22Rv1 (cell line): ENCODE measurements around the gene FBRS.

Source experiments
- H3K27ac ChIP-seq: fragments of 450-650 bp; 2 replicates; pipeline ENCODE4 v1.5.1; 2017
- ZFX ChIP-seq: fragments of 450-650 bp; IDR thresholded peaks from 2 replicates; pipeline ENCODE4 v1.6.1; 2017; ENCODE audit warnings: antibody characterized with exemption, borderline replicate concordance
- TF ChIP-seq, protein P1 (sequence below): fragments of 450-650 bp; IDR thresholded peaks from 2 replicates; pipeline ENCODE4 v1.5.1; 2017; ENCODE audit warnings: mild to moderate bottlenecking

The FBRS gene

GRCh38 chr16:30678586-30678970 lies 20.3 kb downstream of the FBRS start:
- H3K27ac ChIP-seq, result no peak overlapping the region
- no peak for TF ChIP-seq ZFX
- TF ChIP-seq, protein P1, sequence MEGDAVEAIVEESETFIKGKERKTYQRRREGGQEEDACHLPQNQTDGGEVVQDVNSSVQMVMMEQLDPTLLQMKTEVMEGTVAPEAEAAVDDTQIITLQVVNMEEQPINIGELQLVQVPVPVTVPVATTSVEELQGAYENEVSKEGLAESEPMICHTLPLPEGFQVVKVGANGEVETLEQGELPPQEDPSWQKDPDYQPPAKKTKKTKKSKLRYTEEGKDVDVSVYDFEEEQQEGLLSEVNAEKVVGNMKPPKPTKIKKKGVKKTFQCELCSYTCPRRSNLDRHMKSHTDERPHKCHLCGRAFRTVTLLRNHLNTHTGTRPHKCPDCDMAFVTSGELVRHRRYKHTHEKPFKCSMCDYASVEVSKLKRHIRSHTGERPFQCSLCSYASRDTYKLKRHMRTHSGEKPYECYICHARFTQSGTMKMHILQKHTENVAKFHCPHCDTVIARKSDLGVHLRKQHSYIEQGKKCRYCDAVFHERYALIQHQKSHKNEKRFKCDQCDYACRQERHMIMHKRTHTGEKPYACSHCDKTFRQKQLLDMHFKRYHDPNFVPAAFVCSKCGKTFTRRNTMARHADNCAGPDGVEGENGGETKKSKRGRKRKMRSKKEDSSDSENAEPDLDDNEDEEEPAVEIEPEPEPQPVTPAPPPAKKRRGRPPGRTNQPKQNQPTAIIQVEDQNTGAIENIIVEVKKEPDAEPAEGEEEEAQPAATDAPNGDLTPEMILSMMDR, result no peak

GRCh38 chr16:30680326-30680725 lies 22.1 kb downstream of the FBRS start:
- H3K27ac ChIP-seq, result no peak overlapping the region
- TF ChIP-seq ZFX, result no peak
- TF ChIP-seq, protein P1, result no peak

GRCh38 chr16:30688701-30689100 lies 30.5 kb downstream of the FBRS start:
- TF ChIP-seq ZFX, result no peak
- TF ChIP-seq, protein P1, result no peak
- H3K27ac ChIP-seq, result no peak overlapping the region

DNA sequence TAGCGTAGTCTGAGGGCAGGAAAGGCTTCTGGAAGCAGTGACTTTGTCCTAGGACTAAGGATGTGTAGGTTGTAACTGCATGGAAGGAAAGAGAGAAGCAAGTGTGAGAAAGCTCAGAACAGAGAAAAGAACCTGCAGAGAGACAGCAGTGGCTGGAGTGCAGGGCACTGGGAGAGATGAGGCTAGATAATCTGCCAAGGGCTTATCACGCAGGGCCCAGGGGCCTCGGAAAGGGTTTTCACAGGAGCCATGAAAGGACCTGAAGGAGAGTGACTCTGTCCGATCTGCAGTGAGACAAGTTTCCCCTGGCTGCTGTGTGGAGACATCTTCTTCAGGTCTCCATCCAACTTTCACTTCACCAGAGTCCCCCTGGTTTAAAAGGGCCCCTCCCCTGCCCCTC lies 33.7 kb downstream of the FBRS start:
- H3K27ac ChIP-seq, result no peak overlapping the region
- no peak for TF ChIP-seq ZFX
- TF ChIP-seq, protein P1, result no peak

DNA sequence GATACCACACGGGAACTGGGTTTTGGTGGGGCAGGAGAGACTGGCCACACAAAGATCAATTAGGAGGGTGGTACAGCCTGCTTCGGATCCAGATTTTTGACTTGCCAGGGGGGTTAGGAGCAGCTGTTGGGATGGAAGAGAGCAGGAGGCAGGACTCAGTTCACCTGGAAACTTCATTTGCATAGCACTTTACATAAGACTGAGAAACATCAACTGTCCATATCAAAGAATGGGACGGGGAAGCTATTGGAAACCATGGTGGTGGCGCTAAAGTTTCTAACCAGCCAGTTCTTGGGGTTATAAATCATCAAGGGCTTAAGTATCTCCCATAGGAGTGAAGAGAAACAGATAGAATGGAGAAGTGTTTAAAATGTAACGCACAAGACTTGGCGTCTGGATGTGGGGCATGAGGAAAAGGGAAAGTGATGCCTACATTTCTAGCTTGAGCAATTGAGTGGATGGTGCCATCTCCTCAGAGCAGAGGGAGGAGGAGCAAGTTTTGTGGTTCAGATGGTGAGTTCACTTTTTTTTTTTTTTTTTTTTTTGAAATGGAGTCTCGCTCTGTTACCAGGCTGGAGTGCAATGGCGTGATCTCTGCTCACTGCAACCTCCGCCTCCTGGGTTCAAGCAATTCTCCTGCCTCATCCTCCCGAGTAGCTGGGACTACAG lies 34.3 kb downstream of the FBRS start:
- TF ChIP-seq, protein P1, result no peak
- TF ChIP-seq ZFX, result no peak
- no peak overlapping the region for H3K27ac ChIP-seq

DNA sequence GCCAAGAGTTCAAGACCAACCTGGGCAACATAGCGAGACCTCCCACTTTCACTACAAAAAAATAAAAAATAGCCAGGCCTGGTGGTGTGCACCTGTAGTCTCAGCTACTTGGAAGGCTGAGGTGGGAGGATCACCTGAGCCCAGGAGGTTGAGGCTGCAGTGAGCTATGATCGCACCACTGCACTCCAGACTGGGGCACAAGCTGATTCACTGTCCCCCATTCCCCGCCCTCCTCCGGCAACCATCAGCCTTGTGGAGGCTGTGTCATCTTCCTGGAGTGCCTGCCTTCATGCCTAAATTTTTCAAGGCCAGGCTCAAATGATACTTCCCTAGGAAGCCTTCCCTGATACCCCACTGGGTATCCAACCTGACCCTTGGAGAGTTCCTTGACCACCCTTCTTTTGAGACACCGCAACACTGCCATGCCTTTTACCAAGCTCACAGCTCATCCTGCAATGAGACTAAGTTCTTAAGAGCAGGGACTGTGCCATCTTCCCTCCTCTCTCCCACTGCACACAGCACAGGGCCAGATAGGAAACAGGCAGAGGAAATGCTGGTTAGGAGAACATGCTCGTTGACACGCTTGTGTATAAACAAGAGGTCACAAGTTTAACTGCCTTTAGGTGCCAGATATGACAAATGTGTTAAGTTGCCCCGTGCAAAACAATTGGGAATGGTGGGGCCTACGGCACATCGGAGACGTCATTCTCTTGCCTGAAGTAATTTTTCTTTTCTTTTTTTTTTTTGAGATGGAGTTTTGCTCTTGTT lies 36.9 kb downstream of the FBRS start:
- TF ChIP-seq, protein P1, result no peak
- TF ChIP-seq ZFX, result no peak
- H3K27ac ChIP-seq, result no peak overlapping the region

- H3K27ac ChIP-seq, result peak overlapping the region; percentile 100; the same call in 1 of the 2 replicates
These were observed 38.4 kb downstream of the FBRS start for GRCh38 chr16:30696646-30697045.
